Measurements from ENCODE around the gene P3H1.
"Not testable (repeated sequence)": the region's sequence is repeated elsewhere in the genome, so short reads cannot be mapped to it uniquely, and the experiment has no call there.

The P3H1 gene

GRCh38 chr1:42766741-42767509 is at the start of gene P3H1, which contains the start of gene C1orf50:
TSS of gene P3H1 (minus strand) at chr1:42767028. CDS start at chr1:42766971, 57 bp downstream.
TSS of gene C1orf50 (plus strand) at chr1:42767249. CDS start at chr1:42767312, 63 bp downstream.
- FAIRE-seq = peak; percentile 77

GRCh38 chr1:42815941-42816584 is 49.2 kb upstream of the P3H1 start:
- FAIRE-seq = no peak

GRCh38 chr1:42814815-42815214 is 48.0 kb upstream of the P3H1 start:
- FAIRE-seq = not testable (repeated sequence)

- FAIRE-seq = no peak
These were observed 40.3 kb upstream of the P3H1 start for GRCh38 chr1:42807056-42807668.

GRCh38 chr1:42806593-42806992 is 39.8 kb upstream of the P3H1 start:
- FAIRE-seq = no peak

GRCh38 chr1:42806171-42806570 is 39.3 kb upstream of the P3H1 start:
- FAIRE-seq = no peak

GRCh38 chr1:42801832-42802473 is 35.1 kb upstream of the P3H1 start:
- no peak for FAIRE-seq

GRCh38 chr1:42797979-42798378 is 31.2 kb upstream of the P3H1 start:
- no peak for FAIRE-seq

GRCh38 chr1:42797414-42797813 is 30.6 kb upstream of the P3H1 start:
- FAIRE-seq = no peak

- no peak for FAIRE-seq
These were observed 27.0 kb upstream of the P3H1 start for GRCh38 chr1:42793824-42794223.

- no peak for FAIRE-seq
These were observed 21.2 kb upstream of the P3H1 start for GRCh38 chr1:42788021-42788420.

- FAIRE-seq = no peak
These were observed 19.3 kb upstream of the P3H1 start for GRCh38 chr1:42786097-42786496.

GRCh38 chr1:42784946-42785693 is 18.3 kb upstream of the P3H1 start, which contains the start of gene TMEM269:
TSS of gene TMEM269 (plus strand) at chr1:42784991. CDS start at chr1:42789894, 4,903 bp downstream.
- no peak for FAIRE-seq

- FAIRE-seq = no peak
These were observed 17.7 kb upstream of the P3H1 start for GRCh38 chr1:42784547-42784945.

GRCh38 chr1:42783092-42783491 is 16.3 kb upstream of the P3H1 start:
- no peak for FAIRE-seq

GRCh38 chr1:42780176-42780575 is 13.3 kb upstream of the P3H1 start:
- no peak for FAIRE-seq

GRCh38 chr1:42779725-42780124 is 12.9 kb upstream of the P3H1 start:
- no peak for FAIRE-seq

GRCh38 chr1:42777852-42778251 is 11.0 kb upstream of the P3H1 start:
- FAIRE-seq = no peak

- FAIRE-seq = no peak
These were observed 9.7 kb upstream of the P3H1 start for GRCh38 chr1:42776502-42776901.

- FAIRE-seq = no peak
These were observed 8.2 kb upstream of the P3H1 start for GRCh38 chr1:42774928-42775526.

- no peak for FAIRE-seq
These were observed 6.6 kb upstream of the P3H1 start for GRCh38 chr1:42773420-42773819.

GRCh38 chr1:42769811-42770210 is 3.0 kb upstream of the P3H1 start:
- FAIRE-seq = no peak
